ENCODE data around the gene TYMP. TPM values are rescaled to one million over a fixed set of nuclear protein-coding genes. Genes with fewer than 3 reads are reported as not detected.

The TYMP gene
- total RNA-seq, 2 donors from 2014 or later: 90.4 to 95.7 TPM

DNA sequence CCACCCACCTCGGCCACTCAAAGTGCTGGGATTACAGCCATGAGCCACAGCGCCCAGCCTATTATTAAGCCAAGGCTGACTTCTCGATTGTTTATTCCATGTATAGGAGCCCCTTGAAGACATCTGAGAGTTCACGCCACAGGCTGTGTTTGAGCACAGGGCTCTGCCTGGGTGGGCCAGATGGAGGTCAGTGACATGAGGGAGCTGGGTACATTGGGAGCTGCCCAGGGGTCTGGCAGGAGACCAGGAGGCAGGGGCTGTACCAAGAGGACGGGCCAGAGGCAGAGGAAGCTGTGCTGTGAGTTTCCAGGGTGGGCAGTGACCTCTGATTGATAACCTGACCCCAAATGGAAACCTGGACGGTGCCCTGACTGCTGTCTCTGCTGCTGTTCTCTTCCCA is 27.7 kb downstream of the TYMP start:
- TF ChIP-seq, protein P1, sequence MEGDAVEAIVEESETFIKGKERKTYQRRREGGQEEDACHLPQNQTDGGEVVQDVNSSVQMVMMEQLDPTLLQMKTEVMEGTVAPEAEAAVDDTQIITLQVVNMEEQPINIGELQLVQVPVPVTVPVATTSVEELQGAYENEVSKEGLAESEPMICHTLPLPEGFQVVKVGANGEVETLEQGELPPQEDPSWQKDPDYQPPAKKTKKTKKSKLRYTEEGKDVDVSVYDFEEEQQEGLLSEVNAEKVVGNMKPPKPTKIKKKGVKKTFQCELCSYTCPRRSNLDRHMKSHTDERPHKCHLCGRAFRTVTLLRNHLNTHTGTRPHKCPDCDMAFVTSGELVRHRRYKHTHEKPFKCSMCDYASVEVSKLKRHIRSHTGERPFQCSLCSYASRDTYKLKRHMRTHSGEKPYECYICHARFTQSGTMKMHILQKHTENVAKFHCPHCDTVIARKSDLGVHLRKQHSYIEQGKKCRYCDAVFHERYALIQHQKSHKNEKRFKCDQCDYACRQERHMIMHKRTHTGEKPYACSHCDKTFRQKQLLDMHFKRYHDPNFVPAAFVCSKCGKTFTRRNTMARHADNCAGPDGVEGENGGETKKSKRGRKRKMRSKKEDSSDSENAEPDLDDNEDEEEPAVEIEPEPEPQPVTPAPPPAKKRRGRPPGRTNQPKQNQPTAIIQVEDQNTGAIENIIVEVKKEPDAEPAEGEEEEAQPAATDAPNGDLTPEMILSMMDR (IDR thresholded peaks at IDR 0.05): no peak
- DNase-seq (ENCODE audit: low spot score) (no peak), ATAC-seq (ENCODE audit: insufficient number of reproducible peaks, low FRiP score, low read depth) (no peak)
- Histone ChIP-seq H3K4me1 (ENCODE audit: control insufficient read depth in 1 of 2, low read depth in 2 of 2) (peaks cover 6 to 18% of the 10 kb centered on the region in 2 donors), H3K9me3 (no peaks in the 10 kb centered on the region), H3K27ac (no peak overlapping the region), H3K27me3 (replicated peaks; ENCODE audit: insufficient read depth) (no peaks in the 10 kb centered on the region), H3K36me3 (peaks cover 24% of the 10 kb centered on the region), H3K4me3 (no peak overlapping the region)

GRCh38 chr22:50500452-50500851 is 29.4 kb downstream of the TYMP start:
- Histone ChIP-seq H3K36me3 (peaks cover 19% of the 10 kb centered on the region), H3K4me3 (no peak overlapping the region), H3K27ac (no peak overlapping the region), H3K9me3 (no peaks in the 10 kb centered on the region), H3K27me3 (replicated peaks; ENCODE audit: insufficient read depth) (no peaks in the 10 kb centered on the region), H3K4me1 (ENCODE audit: control insufficient read depth in 1 of 2, low read depth in 2 of 2) (peaks cover 0 to 3% of the 10 kb centered on the region in 2 donors)
- no peak for ATAC-seq (ENCODE audit: insufficient number of reproducible peaks, low FRiP score, low read depth)
- DNase-seq (ENCODE audit: low spot score): no peak
- TF ChIP-seq, protein P1 (IDR thresholded peaks at IDR 0.05): no peak

DNA sequence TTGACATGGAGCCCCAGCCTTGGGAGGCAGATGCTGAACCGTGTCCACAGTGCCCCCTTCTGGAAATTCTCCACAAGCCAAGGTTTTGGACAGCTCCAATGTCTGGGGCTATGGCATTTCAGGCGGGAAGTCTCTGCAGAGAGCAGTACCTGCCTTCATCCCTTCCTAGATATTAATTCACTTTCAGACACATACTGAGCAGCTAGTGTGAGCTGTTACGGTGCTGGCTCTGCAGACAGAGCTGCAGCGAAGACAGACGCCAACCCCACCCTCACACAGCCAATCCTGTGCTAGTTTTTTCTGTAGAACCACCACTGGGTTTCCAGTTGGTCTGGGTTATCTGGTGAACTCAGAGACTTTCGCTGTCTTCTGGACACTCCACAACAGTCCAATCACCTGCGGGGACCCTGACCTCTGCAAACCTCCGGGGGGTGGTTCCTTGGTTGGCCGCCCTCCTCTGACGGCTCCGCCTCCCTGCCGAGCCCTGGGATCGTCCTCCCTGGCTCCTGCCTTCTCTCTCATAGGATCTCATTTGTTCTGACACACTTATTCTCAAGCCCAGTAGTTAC is 31.4 kb downstream of the TYMP start:
- Histone ChIP-seq H3K9me3 (no peaks in the 10 kb centered on the region), H3K36me3 (peaks cover 11% of the 10 kb centered on the region), H3K27me3 (replicated peaks; ENCODE audit: insufficient read depth) (no peaks in the 10 kb centered on the region), H3K4me3 (no peak overlapping the region), H3K4me1 (ENCODE audit: control insufficient read depth in 1 of 2, low read depth in 2 of 2) (no peaks in the 10 kb centered on the region), H3K27ac (no peak overlapping the region)
- no peak for ATAC-seq (ENCODE audit: insufficient number of reproducible peaks, low FRiP score, low read depth)
- no peak for DNase-seq (ENCODE audit: low spot score)
- TF ChIP-seq, protein P1 (IDR thresholded peaks at IDR 0.05): peak; percentile 21

DNA sequence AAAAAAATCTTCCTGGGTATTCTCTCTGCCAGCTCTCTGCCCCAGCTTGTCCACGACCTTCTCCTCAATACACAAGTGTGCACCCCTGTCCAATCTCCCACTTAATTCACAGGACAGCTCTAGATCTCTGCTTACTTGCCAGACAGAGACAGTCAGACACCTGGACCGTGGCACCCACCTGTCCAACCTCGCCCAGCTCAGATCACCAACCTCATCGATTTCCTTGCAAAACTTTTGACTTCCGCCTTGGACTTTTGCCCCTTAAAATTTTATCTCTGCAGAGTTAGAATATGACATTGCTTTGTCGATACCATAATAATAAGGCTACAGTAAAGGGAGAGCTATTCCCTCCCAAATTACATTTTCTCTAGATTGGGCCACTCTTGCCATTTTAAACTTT is 32.7 kb downstream of the TYMP start:
- H3K4me3 ChIP-seq: no peak overlapping the region
- no peak overlapping the region for H3K27ac ChIP-seq
- TF ChIP-seq, protein P1 (IDR thresholded peaks at IDR 0.05): no peak
- H3K9me3 ChIP-seq: no peaks in the 10 kb centered on the region
- H3K27me3 ChIP-seq (replicated peaks; ENCODE audit: insufficient read depth): no peaks in the 10 kb centered on the region
- no peak for DNase-seq (ENCODE audit: low spot score)
- no peak for ATAC-seq (ENCODE audit: insufficient number of reproducible peaks, low FRiP score, low read depth)
- H3K4me1 ChIP-seq (ENCODE audit: control insufficient read depth in 1 of 2, low read depth in 2 of 2): no peaks in the 10 kb centered on the region
- H3K36me3 ChIP-seq: no peaks in the 10 kb centered on the region

GRCh38 chr22:50490531-50491308 is 39.1 kb downstream of the TYMP start:
- no peaks in the 10 kb centered on the region for H3K36me3 ChIP-seq
- H3K27ac ChIP-seq: no peak overlapping the region
- H3K27me3 ChIP-seq (replicated peaks; ENCODE audit: insufficient read depth): no peaks in the 10 kb centered on the region
- ATAC-seq (ENCODE audit: insufficient number of reproducible peaks, low FRiP score, low read depth): no peak
- no peaks in the 10 kb centered on the region for H3K9me3 ChIP-seq
- TF ChIP-seq, protein P1 (IDR thresholded peaks at IDR 0.05): no peak
- H3K4me3 ChIP-seq: no peak overlapping the region
- H3K4me1 ChIP-seq (ENCODE audit: control insufficient read depth in 1 of 2, low read depth in 2 of 2): no peaks in the 10 kb centered on the region
- DNase-seq (ENCODE audit: low spot score): no peak

All from thoracic aorta (tissue), 2 donors.